NCI-H2107 treated with DMSO at 0.1 percent for 48 hours (cell line): ENCODE measurements around the gene SLC30A3.

Source experiments
- DNase-seq: peaks from one replicate; lab custom pipeline; 2025; ENCODE audit not compliant: unreplicated experiment; lab: John Stamatoyannopoulos, UW

The SLC30A3 gene

GRCh38 chr2:27236626-27237025, 26.2 kb downstream of the SLC30A3 start:
- no peak for DNase-seq

DNA sequence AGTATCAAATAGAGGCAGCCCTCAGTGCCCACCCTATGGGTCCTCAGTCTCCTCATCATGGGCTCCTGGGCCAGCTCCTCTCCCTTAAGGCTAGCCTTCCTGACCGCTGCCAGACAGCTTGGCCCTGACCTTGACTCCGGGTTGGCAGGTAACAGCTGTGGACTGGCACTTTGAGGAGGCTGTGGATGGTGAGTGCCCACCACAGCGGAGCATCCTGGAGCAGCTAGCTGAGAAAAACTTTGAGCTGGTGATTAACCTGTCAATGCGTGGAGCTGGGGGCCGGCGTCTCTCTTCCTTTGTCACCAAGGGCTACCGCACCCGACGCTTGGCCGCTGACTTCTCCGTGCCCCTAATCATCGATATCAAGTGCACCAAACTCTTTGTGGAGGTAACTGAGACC, 26.7 kb downstream of the SLC30A3 start:
- DNase-seq = no peak

GRCh38 chr2:27233341-27233740, 29.5 kb downstream of the SLC30A3 start:
- no peak for DNase-seq

GRCh38 chr2:27231921-27232320, 30.9 kb downstream of the SLC30A3 start:
- no peak for DNase-seq

- no peak for DNase-seq
These were observed 35.3 kb downstream of the SLC30A3 start for GRCh38 chr2:27227501-27227900.

- no peak for DNase-seq
These were observed 37.3 kb downstream of the SLC30A3 start for GRCh38 chr2:27225526-27225925.

DNA sequence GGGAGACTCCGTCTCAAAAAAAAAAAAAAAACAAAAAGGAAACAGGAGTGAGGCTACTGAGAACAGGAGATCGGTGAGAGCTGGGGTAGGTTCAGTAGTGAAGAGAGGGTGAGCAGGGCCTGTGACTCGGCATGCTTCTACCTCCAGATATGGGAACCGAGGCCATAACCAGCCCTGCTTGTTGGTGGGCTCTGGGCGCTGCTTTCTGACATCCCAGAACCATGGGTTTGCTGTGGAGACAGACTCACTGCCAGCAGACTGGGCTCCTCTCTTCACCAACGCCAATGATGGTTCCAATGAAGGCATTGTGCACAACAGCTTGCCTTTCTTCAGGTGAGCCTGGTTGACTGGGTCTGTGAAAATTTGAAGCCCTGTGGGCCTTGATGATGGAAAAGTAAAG, 39.4 kb downstream of the SLC30A3 start:
- no peak for DNase-seq

DNA sequence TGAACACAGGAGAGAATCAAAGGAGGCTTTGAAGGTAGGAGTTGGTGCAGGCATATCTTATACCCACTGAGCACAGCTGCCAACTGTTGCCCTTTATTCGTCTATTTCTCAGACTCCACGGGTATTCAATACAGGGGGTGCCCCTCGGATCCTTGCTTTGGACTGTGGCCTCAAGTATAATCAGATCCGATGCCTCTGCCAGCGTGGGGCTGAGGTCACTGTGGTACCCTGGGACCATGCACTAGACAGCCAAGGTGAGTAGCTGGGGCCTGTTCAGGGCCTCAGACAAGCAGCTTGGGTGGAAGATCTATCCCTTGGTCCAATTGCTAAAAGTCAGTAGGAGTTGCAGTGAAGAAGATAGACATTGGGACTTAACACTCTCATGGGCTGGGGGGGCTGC, 40.4 kb downstream of the SLC30A3 start:
- no peak for DNase-seq

DNA sequence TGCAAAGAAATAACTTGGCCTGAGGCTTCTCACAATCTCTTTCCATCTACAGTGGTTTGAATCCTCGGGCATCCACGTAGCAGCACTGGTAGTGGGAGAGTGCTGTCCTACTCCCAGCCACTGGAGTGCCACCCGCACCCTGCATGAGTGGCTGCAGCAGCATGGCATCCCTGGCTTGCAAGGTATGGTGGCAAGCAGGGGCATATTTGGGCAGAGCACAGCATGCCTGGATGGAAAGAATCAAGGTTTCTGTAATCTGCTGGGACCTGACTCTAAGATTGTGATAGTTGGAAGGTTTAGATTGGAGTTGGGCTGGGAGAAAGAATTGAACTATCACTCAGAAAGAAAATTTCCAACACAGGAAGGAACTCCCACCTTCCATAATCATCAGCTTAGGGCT, 41.7 kb downstream of the SLC30A3 start:
- no peak for DNase-seq

GRCh38 chr2:27220091-27220490, 42.8 kb downstream of the SLC30A3 start:
- no peak for DNase-seq

DNA sequence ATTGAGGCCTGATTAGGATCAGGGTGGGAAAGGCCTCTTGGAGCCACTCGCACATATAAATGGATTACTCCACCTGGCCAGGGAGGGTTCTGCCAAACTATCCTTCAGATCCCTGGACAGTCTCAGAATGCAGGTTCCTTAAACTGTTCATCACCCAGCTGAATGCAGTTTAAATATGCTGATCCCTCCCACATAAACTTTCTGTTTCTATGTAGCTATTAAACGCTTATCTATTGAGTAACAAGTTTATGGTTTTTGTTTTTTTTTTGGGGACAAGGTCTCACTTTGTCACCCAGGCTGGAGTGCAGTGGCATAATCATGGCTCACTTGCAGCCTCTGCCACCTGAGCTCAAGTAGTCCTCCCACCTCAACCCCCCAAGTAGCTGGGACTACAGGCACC, 43.8 kb downstream of the SLC30A3 start:
- DNase-seq = no peak

GRCh38 chr2:27218614-27219013, 44.2 kb downstream of the SLC30A3 start:
- DNase-seq = no peak

DNA sequence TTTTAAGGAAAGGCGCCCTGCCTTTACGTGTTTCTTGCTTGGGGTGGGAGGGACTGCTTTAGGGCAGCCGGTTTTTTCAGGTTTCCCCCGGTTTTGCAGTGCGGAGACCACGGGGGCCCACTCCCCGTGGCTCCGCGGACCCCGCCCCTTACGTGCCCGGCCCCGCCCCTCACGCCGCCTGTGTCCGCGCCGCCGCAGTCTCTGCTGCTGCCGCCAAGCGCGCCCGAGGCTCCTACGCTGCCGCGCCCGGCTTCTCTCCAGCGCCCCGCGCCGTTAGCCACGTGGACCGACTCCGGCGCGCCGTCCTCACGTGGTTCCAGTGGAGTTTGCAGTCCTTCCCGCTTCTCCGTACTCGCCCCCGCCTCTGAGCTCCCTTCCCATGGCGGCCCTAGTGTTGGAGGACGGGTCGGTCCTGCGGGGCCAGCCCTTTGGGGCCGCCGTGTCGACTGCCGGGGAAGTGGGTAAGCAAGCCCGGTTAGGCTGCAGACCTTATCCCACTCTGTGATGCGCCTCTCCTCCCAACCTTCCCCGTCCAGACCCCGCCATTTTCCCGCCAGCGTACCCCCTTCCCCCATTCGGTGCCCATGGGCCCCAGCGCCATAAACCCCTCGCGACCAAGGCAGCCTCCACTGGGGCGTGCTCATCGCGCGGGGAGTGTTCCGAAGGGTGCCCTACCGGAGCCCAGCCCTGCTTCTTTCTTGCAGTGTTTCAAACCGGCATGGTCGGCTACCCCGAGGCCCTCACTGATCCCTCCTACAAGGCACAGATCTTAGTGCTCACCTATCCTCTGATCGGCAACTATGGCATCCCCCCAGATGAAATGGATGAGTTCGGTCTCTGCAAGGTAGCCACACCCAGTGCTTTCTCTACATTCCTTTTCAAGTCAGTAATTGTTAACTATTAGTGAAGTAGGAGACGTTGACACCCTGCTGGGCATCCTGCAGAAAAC, 45.4 kb downstream of the SLC30A3 start, which contains the start of gene CAD:
CAD (plus strand) TSS at position 197 of the 949 bp plus-strand sequence; CDS start at position 380, 183 bp downstream.
- DNase-seq = peak; percentile 54

- DNase-seq = no peak
These were observed 46.3 kb downstream of the SLC30A3 start for GRCh38 chr2:27216416-27217137.

GRCh38 chr2:27214941-27215340, 47.9 kb downstream of the SLC30A3 start:
- no peak for DNase-seq

DNA sequence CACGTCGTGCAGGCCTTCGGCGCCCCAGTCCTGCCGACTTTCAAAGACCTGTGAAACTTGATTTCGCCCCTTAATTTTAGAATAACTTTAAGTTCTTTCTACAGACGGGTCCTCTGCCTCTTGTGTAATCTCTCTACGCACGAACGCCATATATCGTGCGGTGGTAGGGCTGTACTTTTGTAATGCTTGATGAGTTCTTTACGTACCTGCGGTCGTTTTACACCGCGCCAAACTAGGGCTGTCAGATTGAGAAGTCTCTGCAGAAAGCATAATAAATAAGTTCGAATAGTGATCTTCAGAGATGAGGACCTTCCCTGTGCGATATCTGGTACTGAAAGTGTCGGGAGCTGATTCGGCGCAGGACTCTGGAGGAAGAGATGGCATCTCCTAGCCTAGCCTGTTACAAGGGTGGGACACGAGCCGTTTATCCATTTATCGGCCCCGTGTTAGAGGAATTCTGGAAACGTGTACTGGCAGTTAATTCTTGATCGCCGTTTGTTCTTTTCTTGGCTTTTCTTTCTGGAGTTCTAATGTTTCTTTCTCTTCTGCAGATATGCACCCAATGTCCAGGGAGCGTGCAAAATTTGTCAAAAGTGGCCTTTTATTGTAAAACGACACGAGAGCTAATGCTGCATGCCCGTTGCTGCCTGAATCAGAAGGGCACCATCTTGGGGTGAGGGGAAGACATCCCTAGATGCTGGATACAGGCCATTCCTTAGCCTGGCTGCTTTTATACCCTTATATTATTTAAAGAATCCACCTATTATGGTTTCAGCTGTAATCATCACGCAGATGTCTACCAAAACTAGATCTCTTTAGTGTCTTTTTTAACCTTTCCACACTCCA, 50.0 kb downstream of the SLC30A3 start:
- no peak for DNase-seq

- peak; percentile 41 for DNase-seq
These were observed 50.8 kb downstream of the SLC30A3 start, which contains the start of the genes ATRAID and SLC5A6 for GRCh38 chr2:27211943-27212625. ATRAID (plus strand) TSS chr2:27212041; CDS start chr2:27212369, 328 bp downstream. SLC5A6 (minus strand) TSS chr2:27212268; CDS start chr2:27207650, 4,618 bp downstream.

DNA sequence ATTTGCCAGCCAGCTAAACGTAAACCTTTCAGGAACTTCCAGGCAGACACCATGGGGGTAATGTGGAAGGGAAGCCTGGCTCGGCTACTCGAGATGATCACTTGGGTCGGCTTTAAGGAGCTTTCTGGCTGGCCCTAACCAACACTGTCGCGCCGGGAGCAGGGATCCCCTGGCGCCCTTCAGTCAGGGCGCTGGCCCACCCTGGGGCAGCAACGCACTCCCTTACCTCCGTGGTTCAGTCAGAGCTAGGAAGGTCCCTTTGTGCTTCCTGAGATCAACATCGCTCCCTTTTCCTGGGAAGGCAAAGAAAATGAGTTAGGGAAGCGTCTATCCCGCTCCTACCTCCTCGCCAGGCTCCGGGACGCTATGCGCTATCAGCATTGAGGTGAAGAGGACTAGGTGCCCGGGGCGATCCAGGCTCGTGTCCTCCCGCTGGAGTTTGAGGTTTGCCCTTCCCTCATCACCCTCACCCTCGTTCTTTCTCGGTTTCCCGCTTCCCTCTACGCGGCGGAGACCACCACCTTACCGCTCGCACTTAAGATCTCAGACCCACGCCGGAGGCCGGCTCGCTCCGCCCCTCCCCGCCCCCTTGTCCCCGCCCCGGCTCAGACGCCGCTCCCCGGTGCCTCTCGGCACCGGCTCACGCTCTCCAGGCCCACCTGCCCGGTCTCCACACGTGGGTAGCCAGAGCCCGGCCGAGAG, 51.5 kb downstream of the SLC30A3 start:
- DNase-seq = no peak

GRCh38 chr2:27209621-27210401, 53.0 kb downstream of the SLC30A3 start:
- no peak for DNase-seq
